Neural cell (in vitro differentiated cells): ENCODE results near the gene TRNAU1AP. TPM values are rescaled to one million over a fixed set of nuclear protein-coding genes. Genes with fewer than 3 reads are reported as not detected.

ENCODE experiments used
- H2AFZ ChIP-seq: fragments of 200-600, 300-800 bp; sonication (generic), shearing (Covaris generic); 2 replicates; pipeline ENCODE4 v1.6.0; 2014; ENCODE audit warnings: low read depth, mild to moderate bottlenecking, antibody characterized with exemption, low read length, moderate library complexity
- H3F3A ChIP-seq: fragments of 200-600 bp; shearing (Covaris generic); 2 replicates; pipeline ENCODE4 v1.6.1; 2016; ENCODE audit warnings: mild to moderate bottlenecking, moderate library complexity, mixed read lengths, antibody characterized with exemption, low read length; ENCODE audit not compliant: insufficient read depth, poor library complexity, severe bottlenecking
- H3K27ac ChIP-seq: fragments of 200-600, 300-800 bp; sonication (generic), shearing (Covaris generic); 2 replicates; pipeline ENCODE4 v1.5.1; 2014; ENCODE audit warnings: mild to moderate bottlenecking, low read length, moderate library complexity
- H3K27me3 ChIP-seq: fragments of 300-800, 200-600 bp; sonication (generic), shearing (Covaris generic); 2 replicates; pipeline ENCODE4 v1.6.0; 2014; ENCODE audit warnings: mild to moderate bottlenecking, low read depth, low read length, moderate library complexity; ENCODE audit not compliant: insufficient read depth
- H3K36me3 ChIP-seq: fragments of 300-800, 200-600 bp; sonication (generic), shearing (Covaris generic); 2 replicates; pipeline ENCODE4 v1.5.1; 2014; ENCODE audit warnings: mild to moderate bottlenecking, antibody characterized with exemption, low read length, moderate library complexity; ENCODE audit not compliant: insufficient read depth
- H3K4me2 ChIP-seq: fragments of 300-800, 200-600 bp; sonication (generic), shearing (Covaris generic); 2 replicates; pipeline ENCODE4 v1.6.0; 2014; ENCODE audit warnings: mild to moderate bottlenecking, low read length
- H3K4me3 ChIP-seq: fragments of 300-800, 200-600 bp; sonication (generic), shearing (Covaris generic); 2 replicates; pipeline ENCODE4 v1.5.1; 2014; ENCODE audit warnings: mild to moderate bottlenecking, low read length, moderate library complexity
- H3K79me2 ChIP-seq: fragments of 200-600 bp; shearing (Covaris generic); replicated peaks from 2 replicates; pipeline ENCODE4 v1.6.0; 2014; ENCODE audit warnings: mild to moderate bottlenecking, low read length, moderate library complexity; ENCODE audit not compliant: insufficient read depth
- H3K9ac ChIP-seq: fragments of 300-800, 200-600 bp; sonication (generic), shearing (Covaris generic); 2 replicates; pipeline ENCODE4 v1.6.1; 2016; ENCODE audit warnings: mild to moderate bottlenecking, low read length, mixed read lengths
- H3K9me2 ChIP-seq: fragments of 200-600 bp; shearing (Covaris generic); 2 replicates; pipeline ENCODE4 v1.6.1; 2016; ENCODE audit warnings: mild to moderate bottlenecking, low read length, mixed read lengths; ENCODE audit not compliant: insufficient read depth
- H3K9me3 ChIP-seq: fragments of 200-600, 300-800 bp; sonication (generic), shearing (Covaris generic); 2 replicates; pipeline ENCODE4 v1.6.1; 2016; ENCODE audit warnings: mild to moderate bottlenecking, mixed run types, low read length, moderate library complexity, mixed read lengths
- H4K20me1 ChIP-seq: fragments of 200-600 bp; shearing (Covaris generic); 2 replicates; pipeline ENCODE4 v1.6.1; 2016; ENCODE audit warnings: mild to moderate bottlenecking, mixed run types; ENCODE audit not compliant: insufficient read depth
- EP300 ChIP-seq: fragments of 450-650 bp; conservative IDR thresholded peaks from 2 replicates; pipeline ENCODE4 v1.6.1; 2014; ENCODE audit warnings: antibody characterized with exemption, mild to moderate bottlenecking, moderate library complexity; ENCODE audit not compliant: poor library complexity, severe bottlenecking
- EZH2 ChIP-seq: fragments of 200-600, 300-800 bp; shearing (Covaris generic), sonication (generic); IDR thresholded peaks from 2 replicates; pipeline ENCODE4 v1.6.1; 2014; ENCODE audit warnings: antibody characterized with exemption, low read length, borderline replicate concordance, mild to moderate bottlenecking; ENCODE audit not compliant: insufficient read depth, poor library complexity, severe bottlenecking
- MXI1 ChIP-seq: fragments of 450-650 bp; conservative IDR thresholded peaks from 2 replicates; pipeline ENCODE4 v1.6.1; 2014; ENCODE audit warnings: antibody characterized with exemption, mild to moderate bottlenecking; ENCODE audit not compliant: poor library complexity, severe bottlenecking
- POLR2AphosphoS5 ChIP-seq: IDR thresholded peaks from 2 replicates; pipeline ENCODE4 v1.6.1; 2012
- RAD21 ChIP-seq: fragments of 450-650 bp; conservative IDR thresholded peaks from 2 replicates; pipeline ENCODE4 v1.6.1; 2014; ENCODE audit warnings: antibody characterized with exemption, mild to moderate bottlenecking, moderate library complexity
- SMC3 ChIP-seq: fragments of 450-650 bp; conservative IDR thresholded peaks from 2 replicates; pipeline ENCODE4 v1.6.1; 2014; ENCODE audit warnings: antibody characterized with exemption, mild to moderate bottlenecking, moderate library complexity; ENCODE audit not compliant: poor library complexity
- TAF1 ChIP-seq: IDR thresholded peaks from 2 replicates; pipeline ENCODE4 v1.6.1; 2012; ENCODE audit warnings: low read depth
- polyA plus RNA-seq: library from polyadenylated mRNA; depleted of rRNA; stranded (reverse); fragments of >200 nt; gene quantifications from 2 replicates; pipeline ENCODE4 v1.2.3, GENCODE V29; 2014
- TF ChIP-seq, protein P1 (sequence below): IDR thresholded peaks from 2 replicates; pipeline ENCODE4 v1.6.1; 2012; ENCODE audit warnings: borderline replicate concordance
- TF ChIP-seq, protein P2 (sequence below): fragments of 450-650 bp; IDR thresholded peaks from 2 replicates; pipeline ENCODE4 v1.5.1; 2014; ENCODE audit warnings: antibody characterized with exemption, mild to moderate bottlenecking, moderate library complexity; ENCODE audit not compliant: poor library complexity, severe bottlenecking

The TRNAU1AP gene
- polyA plus RNA-seq, 1 donor from 2014 or later, result 91.6 TPM

GRCh38 chr1:28577052-28577678 is 24.3 kb downstream of the TRNAU1AP start:
- Histone ChIP-seq H4K20me1 (no peaks in the 10 kb centered on the region), H3K4me2 (no peak overlapping the region), H3K27ac (no peak overlapping the region), H3K9ac (no peak overlapping the region), H3K27me3 (no peaks in the 10 kb centered on the region), H3K79me2 (peaks cover 17% of the 10 kb centered on the region), H3K4me3 (no peak overlapping the region), H3K36me3 (no peaks in the 10 kb centered on the region), H3K9me3 (no peaks in the 10 kb centered on the region), H2AFZ (no peak overlapping the region), H3F3A (no peaks in the 10 kb centered on the region), H3K9me2 (no peaks in the 10 kb centered on the region)
- TF ChIP-seq MXI1 (no peak), TAF1 (no peak), SMC3 (no peak), EZH2 (no peak), POLR2AphosphoS5 (no peak), RAD21 (no peak), EP300 (no peak)
- TF ChIP-seq, protein P1, sequence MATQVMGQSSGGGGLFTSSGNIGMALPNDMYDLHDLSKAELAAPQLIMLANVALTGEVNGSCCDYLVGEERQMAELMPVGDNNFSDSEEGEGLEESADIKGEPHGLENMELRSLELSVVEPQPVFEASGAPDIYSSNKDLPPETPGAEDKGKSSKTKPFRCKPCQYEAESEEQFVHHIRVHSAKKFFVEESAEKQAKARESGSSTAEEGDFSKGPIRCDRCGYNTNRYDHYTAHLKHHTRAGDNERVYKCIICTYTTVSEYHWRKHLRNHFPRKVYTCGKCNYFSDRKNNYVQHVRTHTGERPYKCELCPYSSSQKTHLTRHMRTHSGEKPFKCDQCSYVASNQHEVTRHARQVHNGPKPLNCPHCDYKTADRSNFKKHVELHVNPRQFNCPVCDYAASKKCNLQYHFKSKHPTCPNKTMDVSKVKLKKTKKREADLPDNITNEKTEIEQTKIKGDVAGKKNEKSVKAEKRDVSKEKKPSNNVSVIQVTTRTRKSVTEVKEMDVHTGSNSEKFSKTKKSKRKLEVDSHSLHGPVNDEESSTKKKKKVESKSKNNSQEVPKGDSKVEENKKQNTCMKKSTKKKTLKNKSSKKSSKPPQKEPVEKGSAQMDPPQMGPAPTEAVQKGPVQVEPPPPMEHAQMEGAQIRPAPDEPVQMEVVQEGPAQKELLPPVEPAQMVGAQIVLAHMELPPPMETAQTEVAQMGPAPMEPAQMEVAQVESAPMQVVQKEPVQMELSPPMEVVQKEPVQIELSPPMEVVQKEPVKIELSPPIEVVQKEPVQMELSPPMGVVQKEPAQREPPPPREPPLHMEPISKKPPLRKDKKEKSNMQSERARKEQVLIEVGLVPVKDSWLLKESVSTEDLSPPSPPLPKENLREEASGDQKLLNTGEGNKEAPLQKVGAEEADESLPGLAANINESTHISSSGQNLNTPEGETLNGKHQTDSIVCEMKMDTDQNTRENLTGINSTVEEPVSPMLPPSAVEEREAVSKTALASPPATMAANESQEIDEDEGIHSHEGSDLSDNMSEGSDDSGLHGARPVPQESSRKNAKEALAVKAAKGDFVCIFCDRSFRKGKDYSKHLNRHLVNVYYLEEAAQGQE, result no peak
- TF ChIP-seq, protein P2, sequence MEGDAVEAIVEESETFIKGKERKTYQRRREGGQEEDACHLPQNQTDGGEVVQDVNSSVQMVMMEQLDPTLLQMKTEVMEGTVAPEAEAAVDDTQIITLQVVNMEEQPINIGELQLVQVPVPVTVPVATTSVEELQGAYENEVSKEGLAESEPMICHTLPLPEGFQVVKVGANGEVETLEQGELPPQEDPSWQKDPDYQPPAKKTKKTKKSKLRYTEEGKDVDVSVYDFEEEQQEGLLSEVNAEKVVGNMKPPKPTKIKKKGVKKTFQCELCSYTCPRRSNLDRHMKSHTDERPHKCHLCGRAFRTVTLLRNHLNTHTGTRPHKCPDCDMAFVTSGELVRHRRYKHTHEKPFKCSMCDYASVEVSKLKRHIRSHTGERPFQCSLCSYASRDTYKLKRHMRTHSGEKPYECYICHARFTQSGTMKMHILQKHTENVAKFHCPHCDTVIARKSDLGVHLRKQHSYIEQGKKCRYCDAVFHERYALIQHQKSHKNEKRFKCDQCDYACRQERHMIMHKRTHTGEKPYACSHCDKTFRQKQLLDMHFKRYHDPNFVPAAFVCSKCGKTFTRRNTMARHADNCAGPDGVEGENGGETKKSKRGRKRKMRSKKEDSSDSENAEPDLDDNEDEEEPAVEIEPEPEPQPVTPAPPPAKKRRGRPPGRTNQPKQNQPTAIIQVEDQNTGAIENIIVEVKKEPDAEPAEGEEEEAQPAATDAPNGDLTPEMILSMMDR, result no peak

- H2AFZ ChIP-seq, result no peak overlapping the region
- no peaks in the 10 kb centered on the region for H3F3A ChIP-seq
- H3K36me3 ChIP-seq, result no peaks in the 10 kb centered on the region
- H3K4me2 ChIP-seq, result no peak overlapping the region
- H3K9me2 ChIP-seq, result no peaks in the 10 kb centered on the region
- H3K4me3 ChIP-seq, result no peak overlapping the region
- H4K20me1 ChIP-seq, result no peaks in the 10 kb centered on the region
- TF ChIP-seq EP300 (no peak), TAF1 (no peak), EZH2 (no peak), RAD21 (no peak), MXI1 (no peak), SMC3 (no peak), POLR2AphosphoS5 (no peak)
- TF ChIP-seq, protein P2, result no peak
- TF ChIP-seq, protein P1, result no peak
- no peak overlapping the region for H3K9ac ChIP-seq
- no peaks in the 10 kb centered on the region for H3K9me3 ChIP-seq
- H3K79me2 ChIP-seq, result peaks cover 17% of the 10 kb centered on the region
- no peaks in the 10 kb centered on the region for H3K27me3 ChIP-seq
- no peak overlapping the region for H3K27ac ChIP-seq
Measured at GRCh38 chr1:28577738-28578536, 25.1 kb downstream of the TRNAU1AP start.
